Activated CD4-positive, CD25-positive, alpha-beta regulatory T cell (primary cell): ENCODE results near the gene ANO6.
"Not testable (repeated sequence)": the region's sequence is repeated elsewhere in the genome, so short reads cannot be mapped to it uniquely, and the experiment has no call there.

ENCODE experiments used
- DNase-seq, 4 experiments: peaks; one replicate each; lab custom pipeline; 2025; lab: John Stamatoyannopoulos, UW

ANO6 gene, protein sequence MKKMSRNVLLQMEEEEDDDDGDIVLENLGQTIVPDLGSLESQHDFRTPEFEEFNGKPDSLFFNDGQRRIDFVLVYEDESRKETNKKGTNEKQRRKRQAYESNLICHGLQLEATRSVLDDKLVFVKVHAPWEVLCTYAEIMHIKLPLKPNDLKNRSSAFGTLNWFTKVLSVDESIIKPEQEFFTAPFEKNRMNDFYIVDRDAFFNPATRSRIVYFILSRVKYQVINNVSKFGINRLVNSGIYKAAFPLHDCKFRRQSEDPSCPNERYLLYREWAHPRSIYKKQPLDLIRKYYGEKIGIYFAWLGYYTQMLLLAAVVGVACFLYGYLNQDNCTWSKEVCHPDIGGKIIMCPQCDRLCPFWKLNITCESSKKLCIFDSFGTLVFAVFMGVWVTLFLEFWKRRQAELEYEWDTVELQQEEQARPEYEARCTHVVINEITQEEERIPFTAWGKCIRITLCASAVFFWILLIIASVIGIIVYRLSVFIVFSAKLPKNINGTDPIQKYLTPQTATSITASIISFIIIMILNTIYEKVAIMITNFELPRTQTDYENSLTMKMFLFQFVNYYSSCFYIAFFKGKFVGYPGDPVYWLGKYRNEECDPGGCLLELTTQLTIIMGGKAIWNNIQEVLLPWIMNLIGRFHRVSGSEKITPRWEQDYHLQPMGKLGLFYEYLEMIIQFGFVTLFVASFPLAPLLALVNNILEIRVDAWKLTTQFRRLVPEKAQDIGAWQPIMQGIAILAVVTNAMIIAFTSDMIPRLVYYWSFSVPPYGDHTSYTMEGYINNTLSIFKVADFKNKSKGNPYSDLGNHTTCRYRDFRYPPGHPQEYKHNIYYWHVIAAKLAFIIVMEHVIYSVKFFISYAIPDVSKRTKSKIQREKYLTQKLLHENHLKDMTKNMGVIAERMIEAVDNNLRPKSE

DNA sequence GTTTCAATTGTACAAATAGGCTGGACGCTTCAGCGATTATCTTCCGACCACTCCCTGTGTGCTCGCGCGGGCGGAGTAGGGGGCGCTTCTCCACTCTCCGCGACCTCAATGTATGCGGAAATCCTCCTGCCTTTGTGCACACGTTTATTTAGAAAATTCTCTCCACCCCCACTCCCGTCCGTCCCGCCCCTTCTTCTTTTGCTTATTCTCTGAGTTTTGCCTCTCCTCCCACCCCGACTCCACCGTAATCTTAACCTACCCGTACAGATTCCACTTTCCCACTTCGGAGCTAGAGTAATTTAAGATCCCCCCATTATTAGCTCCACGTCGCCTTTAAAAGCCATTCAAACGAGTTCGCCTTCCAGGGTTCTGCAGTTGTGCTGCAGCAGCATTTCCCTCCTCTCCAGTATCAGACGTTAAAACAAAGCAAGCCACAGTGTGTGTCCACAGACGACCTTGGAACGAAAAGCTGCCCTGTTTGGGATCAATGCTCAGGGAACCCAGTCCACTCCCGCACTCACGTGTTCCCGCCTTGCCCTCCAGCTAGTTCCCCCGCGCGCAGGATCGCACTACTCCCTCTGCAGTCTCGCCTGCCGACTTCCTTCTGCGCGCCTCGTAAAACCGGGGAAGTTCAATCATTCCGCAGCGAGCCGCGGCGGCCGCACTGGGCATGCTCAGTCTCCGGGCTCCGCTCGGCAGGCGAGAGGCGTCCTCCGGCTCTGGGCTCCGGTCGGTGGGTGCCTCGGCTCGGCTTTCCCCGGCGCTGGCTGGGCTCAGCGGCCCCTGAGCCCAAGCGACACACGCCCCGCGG, at the start of gene ANO6:
ANO6 (plus strand) TSS at position 677 of the 811 bp plus-strand sequence. CDS start 227 bp downstream, outside the sequence.
- peak; percentile 38 to 54 (median 45) for DNase-seq

DNA sequence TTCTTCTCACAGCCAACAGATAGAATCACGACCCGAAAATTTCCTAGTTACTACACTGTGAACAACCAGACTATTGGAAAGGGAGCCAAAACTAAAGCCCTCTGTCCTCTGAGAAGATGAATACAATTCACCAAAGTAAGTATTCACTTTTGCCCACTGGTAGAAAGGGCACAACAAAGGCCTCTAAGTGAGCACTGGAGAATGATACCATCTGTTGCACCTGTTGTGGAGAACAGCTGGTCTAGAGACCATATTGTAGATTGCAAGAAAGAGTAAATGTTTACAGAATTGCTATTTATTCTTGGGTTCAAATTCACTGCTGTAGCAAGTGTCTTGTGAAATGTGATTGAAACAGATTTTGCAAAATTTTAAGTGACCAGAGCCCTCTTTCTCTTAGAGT, 46.9 kb upstream of the ANO6 start:
- DNase-seq: no peak

DNA sequence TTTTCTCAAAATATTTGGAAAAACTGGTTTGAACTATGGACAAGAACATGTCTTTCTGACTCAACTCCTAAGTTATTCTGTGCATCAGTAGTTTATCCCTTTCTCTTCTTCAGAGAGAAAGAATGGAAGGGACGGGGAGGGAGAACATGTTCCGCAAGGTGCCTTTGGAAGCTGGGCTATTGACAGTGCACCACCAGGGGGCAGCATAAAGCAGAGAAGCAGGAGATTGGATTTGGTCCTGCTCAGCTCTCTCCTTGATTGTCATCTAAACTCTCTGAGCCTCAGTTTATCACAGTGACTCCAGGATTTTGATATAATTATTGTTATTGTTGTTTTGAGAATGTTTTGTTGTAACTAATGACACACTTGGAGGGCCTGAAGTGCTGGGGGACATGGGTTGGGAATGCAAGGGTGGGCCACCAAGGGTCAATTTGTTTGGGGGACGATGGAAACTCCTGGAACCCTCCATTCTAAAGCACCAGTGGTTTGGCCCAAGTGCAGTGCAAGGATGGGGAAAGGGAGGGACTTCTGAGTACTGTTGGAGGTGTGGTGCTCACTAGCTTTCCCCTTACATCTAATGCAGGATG, 45.3 kb upstream of the ANO6 start:
- DNase-seq: peak; percentile 47 to 82 (median 74)

DNA sequence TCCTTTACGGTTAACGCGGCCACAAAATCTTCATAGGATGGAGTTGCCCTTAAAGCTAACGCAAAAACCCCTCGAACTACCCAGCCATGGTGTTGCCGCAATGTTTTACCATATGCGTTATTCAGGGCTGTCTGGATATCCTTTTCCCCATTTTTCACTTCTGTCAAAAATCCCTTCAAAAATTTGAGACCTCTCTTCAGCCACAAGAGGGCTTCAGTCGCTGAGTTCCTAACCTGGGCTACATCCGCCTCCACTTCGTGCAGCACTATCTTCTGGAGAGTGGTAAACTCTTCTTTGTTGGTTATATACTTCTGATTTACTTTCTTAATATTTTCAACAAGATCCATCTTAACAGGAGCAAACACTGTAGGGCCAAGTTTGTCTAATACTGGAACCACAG, 42.6 kb upstream of the ANO6 start:
- DNase-seq: not testable (repeated sequence)

DNA sequence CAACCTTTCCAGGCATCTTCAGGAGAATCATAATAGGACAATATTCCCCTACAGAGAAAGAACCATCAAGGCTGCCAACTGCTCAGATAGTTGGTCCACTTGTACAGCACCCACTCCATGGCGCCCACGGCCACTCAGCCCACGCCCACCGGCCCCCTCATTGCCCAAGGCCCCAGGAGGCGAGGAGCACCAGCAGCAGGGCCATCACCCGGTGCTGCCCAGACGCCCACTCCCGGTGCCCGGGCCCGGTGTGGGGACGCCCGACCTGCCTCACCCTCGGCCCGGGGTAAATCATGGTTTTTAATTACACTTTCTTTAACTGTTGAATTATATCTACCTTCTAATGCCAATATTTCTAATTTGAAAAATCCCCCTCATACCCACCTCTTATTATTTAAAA, 41.3 kb upstream of the ANO6 start:
- no peak for DNase-seq

DNA sequence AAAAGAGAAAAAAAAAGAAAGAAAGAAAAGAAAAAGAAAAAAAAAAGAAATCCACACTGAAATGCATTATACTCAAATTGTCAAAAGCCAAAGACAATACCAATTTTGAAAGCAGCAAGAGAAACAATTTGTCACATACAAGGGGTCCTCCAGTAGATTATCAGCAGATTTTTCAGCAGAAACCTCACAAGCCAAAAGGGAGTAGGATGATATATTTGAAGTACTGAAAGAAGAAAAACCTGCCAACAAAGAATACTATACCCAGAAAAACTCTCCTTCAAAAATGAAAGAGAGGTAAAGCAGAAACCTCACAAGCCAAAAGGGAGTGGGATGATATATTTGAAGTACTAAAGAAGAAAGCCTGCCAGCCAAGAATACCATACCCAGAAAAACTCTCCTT, 37.1 kb upstream of the ANO6 start:
- no peak for DNase-seq

DNA sequence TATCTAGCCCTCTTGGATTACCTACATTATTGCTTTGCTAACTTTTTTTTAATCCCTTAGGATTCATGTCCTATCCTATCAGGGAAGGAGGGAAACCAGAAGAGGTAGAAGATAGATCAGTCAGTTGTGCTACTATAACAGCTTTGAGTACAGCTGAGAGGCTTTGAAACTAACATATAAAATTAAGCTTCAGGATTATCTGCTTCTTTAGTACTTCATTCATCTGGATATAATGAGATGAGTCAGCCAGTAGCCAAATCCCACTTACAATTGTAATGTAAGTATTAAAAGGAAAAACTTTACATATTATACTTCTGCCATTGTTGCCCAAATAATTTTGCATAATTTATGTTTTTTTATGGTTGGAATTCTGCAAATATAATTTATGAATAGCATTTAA, 33.4 kb upstream of the ANO6 start:
- no peak for DNase-seq

DNA sequence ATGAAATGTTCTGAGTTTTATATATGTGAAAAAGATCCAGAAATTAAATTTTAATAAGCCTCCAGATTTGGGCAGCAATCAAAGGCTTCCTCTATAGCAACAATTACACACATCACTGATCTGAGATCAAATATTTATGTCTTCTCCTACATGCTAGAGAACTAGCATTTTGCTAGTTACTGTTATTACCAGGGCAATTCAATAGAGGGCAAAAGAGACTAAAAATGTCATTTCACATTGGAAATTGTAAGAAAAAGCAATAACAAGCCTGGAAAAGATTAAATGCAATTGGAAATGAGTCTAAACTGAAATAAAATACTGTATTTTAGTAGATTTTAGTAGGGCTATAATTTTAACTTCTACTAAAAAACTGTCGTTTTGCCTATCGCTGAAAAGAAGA, 32.6 kb upstream of the ANO6 start:
- DNase-seq: no peak

DNA sequence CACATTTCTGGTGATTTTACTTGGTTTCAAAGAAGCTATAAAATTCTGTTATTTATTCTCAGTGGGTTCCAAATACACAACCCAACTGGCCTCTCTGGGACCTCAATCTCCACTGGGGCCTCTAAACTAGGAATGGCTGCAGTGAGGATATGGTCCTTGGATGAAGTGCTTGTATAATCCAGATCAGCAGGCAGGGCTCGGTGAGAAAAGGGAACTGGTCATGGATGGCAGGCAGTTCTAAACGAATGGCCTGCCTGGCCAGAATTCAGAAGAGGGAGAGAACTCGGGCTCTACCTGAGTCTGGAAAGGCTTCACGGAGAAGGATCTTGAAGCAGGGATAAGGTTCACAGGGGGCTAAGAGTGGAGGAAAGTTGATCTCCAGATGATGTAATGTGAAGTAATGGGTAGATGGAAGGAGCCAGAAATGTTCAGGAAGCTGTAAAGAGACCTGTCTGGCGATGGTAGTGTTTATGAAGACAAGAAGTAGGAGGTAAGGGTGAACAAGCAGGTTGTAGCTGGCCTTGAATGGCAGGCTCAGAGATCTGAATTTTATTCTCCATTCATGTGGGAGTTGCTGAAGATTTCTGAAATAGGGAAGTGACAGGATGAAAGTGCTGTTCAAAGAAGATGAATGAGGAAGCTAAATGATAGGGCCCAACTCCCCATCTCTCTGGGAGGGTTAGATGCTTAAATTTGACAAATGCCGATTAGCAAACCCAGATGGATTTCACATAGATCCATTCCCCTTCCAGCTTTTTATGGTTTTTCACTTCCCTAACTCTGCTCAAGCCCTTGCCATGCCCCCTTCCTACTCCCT, 31.5 kb upstream of the ANO6 start:
- no peak for DNase-seq

DNA sequence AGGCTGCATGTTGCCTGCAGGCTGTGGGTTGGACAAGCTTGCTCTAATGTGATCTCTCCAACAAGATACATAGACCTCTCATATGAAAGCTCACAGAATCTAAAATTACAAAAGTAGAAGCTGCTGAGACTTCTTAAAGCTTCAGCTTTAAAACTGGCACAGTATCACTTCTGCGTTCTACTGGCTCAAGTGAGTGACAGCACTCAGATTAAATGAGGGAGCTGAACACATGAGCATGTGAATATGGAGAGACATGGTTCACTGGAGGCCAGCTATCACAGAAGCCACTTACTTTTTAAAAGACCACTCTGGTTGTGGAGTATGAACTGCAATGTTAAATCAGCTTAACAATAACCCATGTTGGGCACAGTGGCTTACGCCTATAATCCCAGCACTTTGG, 29.1 kb upstream of the ANO6 start:
- no peak for DNase-seq

DNA sequence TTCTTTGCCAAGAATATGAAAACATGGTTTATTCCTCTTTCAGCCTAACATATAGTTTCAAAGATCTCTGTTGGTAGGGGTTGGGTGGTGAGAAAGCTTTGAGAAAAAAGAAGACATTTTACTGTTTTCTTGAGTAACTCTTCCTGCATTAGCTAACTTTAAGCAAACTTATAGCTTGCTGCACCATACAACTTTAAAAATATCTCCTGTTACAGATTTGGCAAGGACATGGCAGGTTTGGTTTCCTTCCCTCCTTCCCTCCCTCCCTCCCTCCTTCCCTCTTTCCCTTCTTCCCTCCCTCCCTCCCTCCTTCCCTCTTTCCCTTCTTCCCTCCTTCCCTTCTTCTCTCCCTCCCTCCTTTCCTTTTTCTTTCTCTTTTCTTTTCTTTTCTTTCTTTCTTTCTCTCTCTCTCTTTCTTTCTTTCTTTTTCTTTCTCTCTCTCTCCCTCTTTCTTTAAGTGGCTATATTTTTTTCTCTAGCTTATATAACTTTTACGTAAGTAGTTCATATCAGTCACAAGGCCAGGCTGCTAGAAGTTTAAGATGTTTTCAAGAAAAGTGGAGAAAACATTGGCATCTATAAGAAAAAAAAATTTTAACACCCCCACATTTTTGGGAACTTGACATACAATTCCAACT, 26.0 kb upstream of the ANO6 start:
- DNase-seq: no peak

DNA sequence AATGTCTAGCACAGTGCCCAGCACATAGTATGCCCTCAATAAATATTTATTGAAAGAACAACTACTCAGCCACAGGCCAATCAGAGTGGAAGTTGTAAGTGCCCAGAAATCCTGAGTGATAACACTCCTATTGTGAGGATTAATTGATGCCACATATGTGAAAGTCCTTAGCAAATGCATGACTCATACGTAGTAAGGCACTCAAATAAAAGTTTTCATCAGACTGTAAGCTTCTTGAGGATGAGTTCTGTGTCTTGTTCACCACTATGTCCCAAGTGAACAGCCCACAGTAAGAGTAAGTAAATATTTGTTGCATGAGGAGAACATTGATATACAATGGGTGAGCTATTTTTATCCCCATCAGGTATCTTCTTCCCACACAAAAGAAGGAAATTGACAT, 24.7 kb upstream of the ANO6 start:
- no peak for DNase-seq

DNA sequence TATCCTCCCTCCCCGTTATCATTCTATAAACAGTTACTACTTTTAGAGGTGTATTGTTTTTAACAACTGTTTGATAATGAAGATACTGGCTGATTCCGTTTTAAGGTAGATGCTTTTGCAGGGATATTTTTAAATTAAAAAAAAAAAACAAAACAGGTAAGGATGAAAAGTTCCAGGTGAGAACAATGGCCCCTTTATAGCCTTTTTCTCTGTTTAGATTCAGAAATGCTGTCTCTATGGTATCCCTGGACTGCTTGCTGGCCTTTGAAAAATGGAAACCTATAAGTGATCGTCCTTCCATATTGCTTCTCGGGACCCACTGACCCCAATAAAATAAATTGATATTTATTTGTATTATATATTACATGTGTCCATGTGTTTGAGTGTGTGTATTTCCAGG, 23.2 kb upstream of the ANO6 start:
- no peak for DNase-seq

DNA sequence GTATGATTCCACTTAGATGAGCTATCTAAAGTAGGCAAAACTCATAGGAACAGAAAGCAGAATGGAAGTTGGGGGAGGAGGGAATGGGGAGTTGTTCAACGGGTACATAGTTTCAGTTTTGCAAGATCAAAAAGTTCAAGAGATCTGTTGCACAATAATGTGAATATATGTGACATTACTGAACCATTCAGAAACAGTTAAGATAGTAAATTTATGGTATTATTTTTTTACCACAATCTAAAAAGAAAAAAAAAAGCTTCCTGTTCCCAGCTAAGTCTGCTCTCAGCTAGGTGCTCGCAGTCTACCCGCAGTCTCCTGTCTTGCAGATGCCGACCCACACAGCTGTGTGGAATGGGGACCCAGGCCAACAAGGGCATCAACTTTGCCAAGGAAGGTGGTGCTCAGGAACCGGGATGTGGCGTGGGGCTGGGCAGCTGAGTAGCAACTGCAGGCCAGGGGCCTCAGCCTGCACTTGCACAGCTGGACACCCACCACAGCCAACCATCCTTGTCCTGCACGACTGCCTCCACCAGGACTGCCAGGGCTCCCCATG, 15.3 kb upstream of the ANO6 start:
- DNase-seq: no peak

DNA sequence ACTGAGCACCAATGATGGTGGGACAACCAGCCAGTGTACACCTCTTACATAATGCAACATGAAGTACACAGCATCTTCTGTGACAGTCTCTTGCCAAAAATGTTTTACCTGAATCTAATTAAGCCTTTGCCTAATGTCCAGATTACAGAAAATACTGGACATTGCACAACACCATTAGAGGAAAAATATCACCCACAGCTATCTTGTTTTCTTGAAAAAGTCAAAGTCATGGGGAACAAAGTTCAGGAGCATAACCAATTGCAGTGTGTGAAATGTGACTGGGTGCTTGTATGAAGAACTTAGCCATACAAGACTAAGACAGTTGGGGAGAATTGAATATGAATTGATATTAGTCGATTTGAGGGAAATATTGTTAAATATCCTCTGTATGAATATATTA, 12.1 kb upstream of the ANO6 start:
- DNase-seq: no peak

DNA sequence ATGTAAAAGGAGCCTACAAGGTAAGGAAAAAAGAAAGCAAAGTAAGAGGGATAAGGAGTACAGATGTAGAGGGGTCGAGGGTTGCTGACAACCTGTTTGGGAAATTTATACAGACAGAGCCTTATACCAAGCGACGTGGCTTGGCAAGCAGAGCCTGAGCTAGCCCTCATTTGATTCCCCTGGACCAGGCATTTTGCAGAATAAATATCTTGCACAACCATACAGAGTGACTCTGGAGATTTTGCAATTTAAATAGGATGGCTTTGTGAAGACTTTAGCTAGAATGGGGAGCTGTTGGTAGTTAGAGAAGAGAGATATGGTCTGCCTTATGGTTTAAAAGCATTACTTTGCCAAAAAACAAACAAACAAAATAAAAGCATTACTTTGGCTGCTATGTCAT, 11.1 kb upstream of the ANO6 start:
- no peak for DNase-seq

DNA sequence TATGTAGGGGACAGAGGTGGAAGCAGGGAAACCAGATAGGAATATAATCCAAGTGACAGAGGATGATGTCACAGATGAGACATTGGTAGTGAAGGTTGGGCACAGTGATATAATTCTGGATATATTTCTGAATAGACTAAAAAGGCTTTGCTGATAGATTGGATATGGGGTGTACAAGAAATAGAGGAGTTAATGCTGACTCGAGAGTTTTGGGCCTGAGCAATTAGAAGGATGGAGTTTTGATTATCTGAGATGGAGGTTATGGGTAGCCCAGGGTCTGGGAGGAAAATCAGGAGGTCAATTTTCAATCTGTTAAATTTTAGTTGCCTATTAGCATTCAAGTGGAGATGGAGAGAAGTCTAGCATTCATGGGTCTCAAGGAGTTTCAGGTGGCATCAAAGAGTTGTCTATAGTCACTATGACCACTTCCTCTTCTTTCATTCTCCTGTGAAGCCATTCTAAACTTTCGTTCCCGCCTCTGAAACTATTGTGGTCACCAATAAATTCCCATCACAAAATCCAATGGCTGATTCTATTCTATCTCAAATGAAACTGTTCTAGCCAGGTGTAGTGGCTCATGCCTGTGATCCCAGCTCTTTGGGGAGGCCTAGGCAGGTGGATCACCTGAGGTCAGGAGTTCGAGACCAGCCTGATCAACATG, 10.6 kb upstream of the ANO6 start:
- DNase-seq: no peak

DNA sequence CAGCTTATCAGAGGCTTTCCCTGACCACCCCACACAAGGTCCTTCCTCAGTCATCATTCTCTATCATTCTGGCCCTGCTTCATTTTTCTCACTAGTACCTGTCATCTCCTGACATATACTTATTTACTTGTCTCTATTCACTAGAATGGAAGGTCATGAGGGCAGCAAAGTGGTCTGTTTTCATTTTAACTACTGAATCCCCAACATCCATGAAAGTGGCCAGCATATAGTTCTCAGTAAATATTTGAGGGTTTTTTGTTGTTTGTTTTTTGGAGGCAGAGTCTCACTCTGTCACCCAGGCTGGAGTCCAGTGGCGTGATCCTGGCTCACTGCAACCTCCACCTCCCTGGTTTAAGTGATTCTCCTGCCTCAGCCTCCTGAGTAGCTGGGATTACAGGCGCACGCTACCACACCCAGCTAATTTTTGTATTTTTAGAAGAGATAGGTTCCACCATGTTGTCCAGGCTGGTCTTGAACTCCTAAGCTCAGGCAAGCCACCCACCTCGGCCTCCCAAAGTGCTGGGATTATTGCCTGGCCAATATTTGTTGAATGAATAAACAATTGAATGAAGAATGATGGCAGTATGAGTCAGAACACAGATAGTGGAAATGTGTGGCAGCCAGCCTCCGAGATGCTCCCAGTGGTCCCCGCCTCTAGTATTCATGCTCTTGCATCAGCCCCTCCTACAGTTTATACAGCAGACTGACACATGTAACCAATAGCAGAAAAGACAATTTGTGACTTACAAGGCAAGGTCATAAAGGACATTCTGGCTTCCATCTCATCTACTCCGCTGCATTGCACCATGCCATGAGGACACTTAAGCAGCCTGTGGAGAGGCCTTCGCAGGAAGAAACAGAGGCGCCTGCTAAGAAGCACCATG, 7.0 kb upstream of the ANO6 start:
- no peak for DNase-seq

DNA sequence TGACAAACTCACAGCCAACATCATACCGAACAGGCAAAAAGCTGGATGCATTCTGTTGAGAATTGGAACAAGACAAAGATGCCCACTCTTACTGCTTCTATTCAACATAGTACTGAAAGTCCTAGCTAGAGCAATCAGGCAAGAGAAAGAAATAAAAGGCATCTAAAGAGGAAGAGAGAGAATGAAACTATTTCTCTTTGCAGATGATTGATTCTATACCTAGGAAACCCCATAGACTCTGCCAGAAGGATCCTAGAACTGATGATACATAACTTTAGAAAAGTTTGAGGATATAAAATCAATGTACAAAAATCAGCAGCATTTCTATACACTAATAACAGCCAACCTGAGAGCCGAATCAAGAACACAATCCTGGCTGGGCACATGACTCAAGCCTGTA, 6.1 kb upstream of the ANO6 start:
- DNase-seq: no peak
